Measurements from ENCODE around the gene UCP1.

- TF ChIP-seq HDGF (IDR thresholded peaks at IDR 0.05; ENCODE audit: borderline replicate concordance) (no peak), NFRKB (IDR thresholded peaks at IDR 0.05) (no peak), FOXK2 (IDR thresholded peaks at IDR 0.05) (no peak), FOXM1 (IDR thresholded peaks at IDR 0.05; ENCODE audit: borderline replicate concordance) (no peak), LEF1 (IDR thresholded peaks at IDR 0.05; ENCODE audit: borderline replicate concordance) (no peak), FOXA1 (IDR thresholded peaks at IDR 0.05) (no peak), BHLHE40 (IDR thresholded peaks at IDR 0.05; ENCODE audit: borderline replicate concordance) (no peak), ELF4 (IDR thresholded peaks at IDR 0.05) (no peak), ARNT (IDR thresholded peaks at IDR 0.05) (no peak), SP1 (IDR thresholded peaks at IDR 0.05) (no peak)
- TF ChIP-seq, protein P1, sequence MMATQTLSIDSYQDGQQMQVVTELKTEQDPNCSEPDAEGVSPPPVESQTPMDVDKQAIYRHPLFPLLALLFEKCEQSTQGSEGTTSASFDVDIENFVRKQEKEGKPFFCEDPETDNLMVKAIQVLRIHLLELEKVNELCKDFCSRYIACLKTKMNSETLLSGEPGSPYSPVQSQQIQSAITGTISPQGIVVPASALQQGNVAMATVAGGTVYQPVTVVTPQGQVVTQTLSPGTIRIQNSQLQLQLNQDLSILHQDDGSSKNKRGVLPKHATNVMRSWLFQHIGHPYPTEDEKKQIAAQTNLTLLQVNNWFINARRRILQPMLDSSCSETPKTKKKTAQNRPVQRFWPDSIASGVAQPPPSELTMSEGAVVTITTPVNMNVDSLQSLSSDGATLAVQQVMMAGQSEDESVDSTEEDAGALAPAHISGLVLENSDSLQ (IDR thresholded peaks at IDR 0.05) = no peak
Measured at GRCh38 chr4:140523370-140523856, 45.3 kb downstream of the UCP1 start.
